HG03432 (cell line): Measurements from ENCODE around the gene GNAI1.

Source experiments
- ATAC-seq: cut with Tn5 transposase; IDR thresholded peaks from one replicate; pipeline ENCODE4 v1.9.1; 2021; ENCODE audit warnings: mild to moderate bottlenecking, moderate library complexity; ENCODE audit not compliant: unreplicated experiment

The GNAI1 gene

DNA sequence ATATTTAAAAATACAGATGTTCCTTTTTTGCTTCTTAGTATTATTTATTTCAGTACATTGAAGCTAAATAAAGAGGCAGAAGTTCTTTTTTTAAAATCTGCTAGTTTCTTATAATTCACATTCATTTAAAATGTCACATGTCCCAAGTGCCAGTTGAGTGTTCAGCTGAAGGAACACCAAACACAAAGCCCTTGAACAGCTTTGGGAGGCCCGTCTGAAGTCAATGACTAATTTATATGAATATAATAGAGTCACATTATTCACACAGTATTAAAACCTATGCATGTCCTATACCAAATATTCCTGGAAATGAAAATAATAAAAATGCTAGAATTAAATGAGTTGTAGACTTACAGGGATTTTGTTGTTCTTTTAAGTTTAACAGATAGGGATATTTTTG, 70.3 kb downstream of the GNAI1 start:
- ATAC-seq = no peak

DNA sequence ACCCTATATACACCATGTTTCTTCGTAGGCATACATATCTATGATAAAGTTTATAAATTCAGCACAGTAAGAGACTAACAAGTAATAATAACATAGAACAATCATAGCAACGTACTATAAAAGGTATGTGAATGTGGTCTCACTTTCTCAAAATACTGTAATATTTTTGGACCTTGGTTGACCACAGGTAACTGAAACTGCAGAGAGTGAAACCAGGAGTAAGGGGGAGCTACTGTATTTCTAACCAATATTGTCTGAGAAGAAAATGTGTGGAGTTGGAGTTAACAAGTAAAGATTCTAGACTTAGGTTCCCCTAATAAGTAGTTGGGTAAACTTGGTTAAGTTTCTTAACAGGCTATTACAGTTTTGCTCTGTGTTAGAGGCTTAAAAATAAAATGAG, 72.1 kb downstream of the GNAI1 start:
- ATAC-seq = peak; percentile 86

- no peak for ATAC-seq
These were observed 72.9 kb downstream of the GNAI1 start for GRCh38 chr7:80207501-80207900.

- ATAC-seq = no peak
These were observed 74.1 kb downstream of the GNAI1 start for GRCh38 chr7:80208700-80209099.

GRCh38 chr7:80210400-80210799, 75.8 kb downstream of the GNAI1 start:
- ATAC-seq = no peak

- ATAC-seq = no peak
These were observed 79.2 kb downstream of the GNAI1 start for GRCh38 chr7:80213814-80214213.

DNA sequence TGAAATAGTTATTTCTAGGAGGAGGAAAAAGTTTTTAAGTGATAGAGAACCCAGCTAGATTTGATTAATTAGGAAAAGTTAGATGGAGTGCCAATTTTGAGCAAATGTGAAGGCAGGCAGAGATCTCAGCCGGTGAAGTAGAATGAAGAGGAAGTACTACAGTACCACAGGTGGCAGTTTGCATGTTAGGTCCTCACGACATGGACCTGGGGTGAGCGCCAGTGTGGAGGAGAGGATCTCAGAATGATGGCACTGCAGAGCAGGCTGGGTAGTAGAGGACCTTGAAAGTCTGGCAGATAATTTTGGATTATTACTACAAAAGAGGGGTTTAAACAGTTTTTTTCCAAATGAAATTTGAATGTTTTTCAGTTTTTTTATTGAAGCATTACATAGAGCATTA, 81.1 kb downstream of the GNAI1 start:
- ATAC-seq = no peak

DNA sequence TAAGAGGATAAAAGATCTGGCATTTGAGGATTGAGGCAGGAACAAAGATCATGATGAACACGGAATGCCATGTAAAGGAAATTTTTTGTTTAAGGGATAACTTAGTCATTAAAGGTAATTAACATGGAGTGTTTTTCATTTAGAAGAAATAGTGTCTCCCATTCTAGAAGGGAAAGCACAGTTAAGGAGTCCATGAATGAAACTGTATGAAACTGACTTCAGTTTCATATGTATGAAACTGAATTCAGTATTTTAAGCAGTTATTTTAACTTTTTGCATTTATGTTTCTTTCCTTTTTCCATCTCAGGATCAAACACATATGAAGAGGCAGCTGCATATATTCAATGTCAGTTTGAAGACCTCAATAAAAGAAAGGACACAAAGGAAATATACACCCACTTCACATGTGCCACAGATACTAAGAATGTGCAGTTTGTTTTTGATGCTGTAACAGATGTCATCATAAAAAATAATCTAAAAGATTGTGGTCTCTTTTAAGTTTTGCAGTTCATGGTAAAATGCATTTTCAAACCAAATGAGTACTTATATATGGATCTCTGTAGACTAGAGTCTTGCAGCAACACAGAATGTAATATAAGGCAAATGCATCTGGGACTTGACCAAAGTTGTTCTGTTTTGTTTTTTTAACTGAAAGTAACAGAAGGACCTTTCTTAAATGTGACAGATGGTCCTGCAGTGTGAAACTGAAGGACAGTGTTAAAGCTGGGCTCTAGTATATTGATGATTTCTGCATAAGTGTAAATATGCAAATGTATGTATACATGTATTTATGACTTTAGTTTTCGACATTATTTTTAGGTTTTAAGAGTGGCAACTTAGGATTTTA, 82.6 kb downstream of the GNAI1 start:
- no peak for ATAC-seq

DNA sequence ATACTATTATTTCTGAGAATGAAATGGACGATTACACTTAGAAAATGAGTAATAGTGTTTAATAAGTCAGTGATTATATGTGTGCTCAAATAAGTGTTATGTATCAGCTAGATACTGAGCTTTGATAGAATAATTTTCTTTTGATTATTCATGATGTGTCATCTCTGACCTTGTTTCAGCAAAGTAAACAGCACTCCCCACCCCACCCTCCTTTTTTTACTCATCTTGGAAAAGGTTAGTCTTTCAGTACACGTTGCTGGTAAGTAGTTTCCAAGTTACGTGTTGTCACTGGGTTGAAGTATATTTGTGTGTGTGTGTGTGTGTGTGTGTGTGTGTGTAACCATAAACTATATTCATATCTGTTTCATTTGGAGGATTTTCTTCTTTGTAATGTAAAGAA, 84.1 kb downstream of the GNAI1 start:
- no peak for ATAC-seq

- ATAC-seq = no peak
These were observed 85.5 kb downstream of the GNAI1 start for GRCh38 chr7:80220022-80220634.

- ATAC-seq = no peak
These were observed 89.8 kb downstream of the GNAI1 start for GRCh38 chr7:80224415-80224814.

DNA sequence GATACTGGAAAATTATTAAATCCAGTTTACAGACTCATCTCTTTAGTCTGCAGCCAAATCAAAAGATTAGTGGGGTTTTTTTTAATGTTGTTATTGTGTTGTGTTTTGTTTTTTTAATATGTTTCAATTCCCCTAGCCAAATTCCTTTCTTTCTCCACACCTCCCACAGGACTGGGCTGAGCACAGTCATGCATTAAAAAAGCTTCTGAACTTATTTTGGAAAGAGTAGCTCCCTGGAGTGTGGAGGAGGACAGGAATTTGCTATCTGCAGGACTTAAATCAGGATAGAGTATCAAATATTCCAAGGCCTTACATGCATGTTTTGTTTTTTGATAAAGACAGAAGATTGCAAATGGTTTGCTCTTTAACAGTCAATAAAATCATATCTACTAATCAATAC, 90.7 kb downstream of the GNAI1 start:
- no peak for ATAC-seq

DNA sequence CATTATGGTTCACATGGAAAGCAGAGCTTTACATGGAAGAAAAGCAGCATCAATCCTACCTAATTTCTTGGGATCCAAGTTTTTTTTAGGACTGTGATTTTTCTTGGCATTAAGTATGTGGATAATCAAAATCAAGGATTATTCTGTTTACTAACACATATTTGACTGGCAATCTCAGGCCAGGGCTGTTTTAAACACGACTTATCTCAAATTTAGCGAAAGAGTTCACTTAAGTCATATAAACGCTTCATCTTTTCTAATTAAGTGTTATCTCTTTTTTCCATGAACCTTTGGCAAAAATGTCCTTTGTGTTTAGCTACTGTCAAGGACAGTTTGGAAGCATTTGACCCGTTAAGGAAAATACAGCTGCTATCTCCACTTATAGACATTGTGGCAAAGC, 92.0 kb downstream of the GNAI1 start:
- no peak for ATAC-seq

DNA sequence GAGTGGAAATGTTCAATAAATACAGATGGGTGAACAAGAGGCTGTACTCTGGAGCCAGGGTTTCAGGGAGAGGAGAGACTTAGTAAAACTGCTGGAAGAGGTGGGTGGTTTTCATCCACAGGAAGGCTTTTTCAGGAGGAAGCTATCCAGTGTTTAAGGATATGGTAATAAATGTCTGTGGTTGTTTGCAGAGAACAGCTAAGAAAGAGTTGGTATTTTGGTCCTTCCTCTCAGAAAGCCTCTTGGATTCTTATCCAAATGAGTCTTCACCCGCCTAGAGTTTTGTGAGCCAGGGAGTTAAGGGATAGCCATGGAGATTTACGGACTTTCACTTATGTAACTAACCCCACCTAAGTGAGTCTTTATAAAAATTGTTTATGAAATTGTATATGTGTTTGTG, 95.7 kb downstream of the GNAI1 start:
- ATAC-seq = no peak

GRCh38 chr7:80231707-80232106, 97.1 kb downstream of the GNAI1 start:
- no peak for ATAC-seq

DNA sequence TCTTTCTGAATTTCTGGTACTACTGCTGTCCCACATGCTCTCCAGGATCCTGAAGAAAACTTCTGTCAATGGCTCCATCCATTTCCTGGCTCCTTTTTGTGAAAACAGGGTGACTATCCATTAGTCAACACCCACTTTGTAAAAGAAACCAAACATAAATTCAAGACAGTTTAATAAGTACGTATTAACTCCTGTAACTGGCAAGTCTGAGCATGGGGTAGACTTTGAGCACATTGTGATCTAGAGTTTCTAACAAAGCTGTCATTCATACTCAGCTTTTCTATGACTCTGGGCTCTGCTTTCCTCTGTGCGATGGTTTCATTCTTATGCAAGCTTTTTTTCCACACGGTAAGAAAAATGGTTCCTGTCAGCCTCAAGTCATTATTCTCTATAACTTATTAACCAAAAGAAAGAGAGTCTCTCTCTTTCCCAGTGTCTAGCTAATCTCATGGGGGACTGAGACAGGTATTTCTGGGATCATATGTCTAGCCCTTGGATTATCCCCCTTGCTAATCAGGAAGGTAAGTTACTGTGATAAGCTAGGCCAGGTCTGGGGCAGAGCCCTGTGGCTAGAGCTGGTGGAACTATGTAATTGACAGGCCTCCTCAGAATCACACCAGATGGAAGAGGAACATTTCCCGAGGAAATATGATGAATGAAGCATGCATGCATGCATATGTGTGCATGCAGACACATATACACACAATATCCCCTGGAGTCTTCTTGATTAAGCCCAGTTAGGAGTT, 98.5 kb downstream of the GNAI1 start:
- no peak for ATAC-seq

DNA sequence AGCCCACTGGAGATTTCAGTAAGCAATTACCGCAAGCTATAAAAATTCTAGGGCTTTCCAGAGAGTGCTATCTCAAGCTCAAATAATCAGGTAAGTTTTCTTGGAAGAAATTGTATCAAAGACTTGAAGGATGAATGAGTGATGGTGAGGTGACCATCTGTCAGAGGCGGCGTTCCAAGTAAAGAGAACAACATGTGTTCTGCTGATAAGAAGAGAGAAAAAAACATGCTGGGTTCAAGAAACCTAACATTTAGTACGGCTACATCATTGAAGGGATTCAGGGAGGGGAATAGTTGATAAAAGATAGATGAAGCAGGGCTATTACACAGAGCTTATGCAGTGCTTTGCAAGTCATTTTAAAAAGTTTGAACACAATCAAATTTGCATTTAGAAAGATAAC, 100.7 kb downstream of the GNAI1 start:
- ATAC-seq = no peak

DNA sequence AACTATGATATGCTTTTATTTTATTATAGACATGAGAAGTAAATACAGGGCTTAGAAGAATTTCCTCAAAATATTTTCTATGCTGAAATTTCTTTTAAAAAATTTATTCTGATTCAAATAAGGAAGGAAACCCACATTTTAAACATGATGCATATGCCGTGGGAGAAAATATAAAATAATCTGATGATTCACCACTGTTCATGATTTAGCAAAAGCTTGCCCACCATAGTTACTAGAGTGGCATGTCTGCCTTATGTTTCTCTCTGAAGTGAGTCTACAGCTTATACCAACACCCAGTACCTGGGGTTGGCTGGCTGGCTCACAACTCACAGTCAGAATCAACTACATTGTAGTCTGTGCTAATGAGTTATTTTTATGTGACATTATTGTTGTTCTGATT, 102.0 kb downstream of the GNAI1 start:
- ATAC-seq = no peak

DNA sequence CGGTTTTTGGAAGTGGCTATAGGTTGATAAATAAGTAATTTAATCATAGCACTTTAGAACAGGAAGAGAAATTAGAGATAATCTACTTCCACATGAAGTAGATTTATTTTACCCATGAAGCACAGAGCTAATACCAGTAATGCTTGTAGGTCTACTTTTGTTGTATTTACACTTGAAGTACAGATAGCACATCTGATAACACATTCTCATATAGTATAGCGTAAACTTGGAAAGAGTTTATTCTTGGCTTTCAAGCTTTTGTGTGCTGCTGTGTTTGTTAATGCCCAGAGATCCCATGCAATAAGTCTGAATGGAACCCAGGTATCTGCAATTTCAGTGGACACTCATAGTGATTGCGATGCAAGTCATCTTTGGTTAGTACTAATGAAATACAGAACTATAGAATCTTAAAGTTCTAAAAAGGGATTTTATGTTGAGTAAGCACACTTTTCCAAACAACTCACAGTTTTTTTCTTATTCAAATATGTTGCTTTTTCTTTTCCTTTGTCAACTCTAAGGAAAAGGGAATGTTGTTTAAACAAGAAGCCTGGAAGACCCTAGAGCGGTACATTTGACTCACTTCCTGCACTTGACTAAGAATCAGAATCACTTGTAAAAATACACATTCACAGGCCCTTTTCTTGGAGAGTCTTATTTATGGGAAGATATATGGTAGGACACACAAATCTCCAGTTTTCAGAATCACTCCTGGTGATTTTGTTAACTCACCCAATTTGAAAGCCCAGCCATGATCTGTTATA, 105.8 kb downstream of the GNAI1 start:
- ATAC-seq = no peak

DNA sequence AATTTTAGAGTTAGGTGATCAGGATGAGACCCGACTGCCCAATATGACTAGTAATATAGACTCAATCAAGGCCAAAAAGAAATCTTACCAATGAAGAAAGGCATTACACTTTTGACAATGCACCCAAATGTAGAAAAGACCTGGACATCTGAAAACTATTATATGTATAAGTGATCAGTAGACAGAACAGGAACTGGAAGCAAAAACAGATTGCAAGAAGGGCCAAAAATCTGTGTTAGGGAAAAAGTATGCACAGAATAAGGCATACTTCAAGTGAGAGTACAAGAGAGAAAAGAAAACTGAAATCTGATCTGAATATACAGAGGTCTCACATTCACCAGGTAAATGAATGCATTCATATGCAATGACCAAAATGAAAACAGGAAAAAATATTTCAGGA, 107.0 kb downstream of the GNAI1 start:
- no peak for ATAC-seq

- ATAC-seq = no peak
These were observed 108.8 kb downstream of the GNAI1 start for GRCh38 chr7:80243425-80243824.
